ENCODE measurements around the gene MISP. TPM values are rescaled to one million over a fixed set of nuclear protein-coding genes. Genes with fewer than 3 reads are reported as not detected.

MISP gene
- total RNA-seq, 1 donor from 2014 or later: 1.1 TPM

DNA sequence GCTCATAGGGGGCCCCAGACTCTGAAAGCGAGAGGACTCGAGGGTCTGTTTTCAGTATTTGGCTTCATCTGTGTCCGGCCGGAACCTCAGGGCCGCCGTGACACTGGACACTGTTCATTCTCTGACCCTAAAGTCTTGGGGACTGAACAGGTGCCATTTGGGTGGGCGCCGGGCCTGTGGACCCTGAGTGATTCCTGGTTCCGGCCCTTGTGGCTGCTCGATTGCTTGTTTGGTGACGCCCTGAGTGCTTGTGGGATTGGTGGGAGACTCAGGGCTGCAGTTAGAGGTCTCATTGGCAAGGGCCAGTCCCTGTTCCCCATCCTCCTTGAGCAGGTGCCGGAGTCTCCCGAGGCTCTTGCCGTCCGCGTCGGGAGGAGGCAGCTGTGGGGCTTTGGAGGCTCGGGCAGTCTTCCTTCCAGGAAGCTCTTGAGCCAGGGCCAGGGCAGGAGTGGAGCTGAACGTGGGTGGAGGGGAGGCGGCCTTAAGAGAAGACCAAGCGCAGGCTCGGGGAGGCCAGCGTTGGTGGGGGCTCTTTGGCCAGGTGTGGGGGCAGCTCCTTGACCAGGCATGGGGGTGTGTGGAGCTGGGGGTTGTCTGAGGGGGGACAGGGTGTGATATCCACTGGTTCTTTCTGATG, 51.1 kb downstream of the MISP start:
- TF ChIP-seq, protein P1, sequence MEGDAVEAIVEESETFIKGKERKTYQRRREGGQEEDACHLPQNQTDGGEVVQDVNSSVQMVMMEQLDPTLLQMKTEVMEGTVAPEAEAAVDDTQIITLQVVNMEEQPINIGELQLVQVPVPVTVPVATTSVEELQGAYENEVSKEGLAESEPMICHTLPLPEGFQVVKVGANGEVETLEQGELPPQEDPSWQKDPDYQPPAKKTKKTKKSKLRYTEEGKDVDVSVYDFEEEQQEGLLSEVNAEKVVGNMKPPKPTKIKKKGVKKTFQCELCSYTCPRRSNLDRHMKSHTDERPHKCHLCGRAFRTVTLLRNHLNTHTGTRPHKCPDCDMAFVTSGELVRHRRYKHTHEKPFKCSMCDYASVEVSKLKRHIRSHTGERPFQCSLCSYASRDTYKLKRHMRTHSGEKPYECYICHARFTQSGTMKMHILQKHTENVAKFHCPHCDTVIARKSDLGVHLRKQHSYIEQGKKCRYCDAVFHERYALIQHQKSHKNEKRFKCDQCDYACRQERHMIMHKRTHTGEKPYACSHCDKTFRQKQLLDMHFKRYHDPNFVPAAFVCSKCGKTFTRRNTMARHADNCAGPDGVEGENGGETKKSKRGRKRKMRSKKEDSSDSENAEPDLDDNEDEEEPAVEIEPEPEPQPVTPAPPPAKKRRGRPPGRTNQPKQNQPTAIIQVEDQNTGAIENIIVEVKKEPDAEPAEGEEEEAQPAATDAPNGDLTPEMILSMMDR (IDR thresholded peaks at IDR 0.05; ENCODE audit: unreplicated experiment): no peak
- Mint-ChIP-seq H3K4me1 (ENCODE audit: low read depth) (peaks cover 32% of the 10 kb centered on the region), H3K36me3 (ENCODE audit: insufficient read depth) (peaks cover 16% of the 10 kb centered on the region), H3K27me3 (no peaks in the 10 kb centered on the region), H3K9me3 (ENCODE audit: low read depth) (no peaks in the 10 kb centered on the region), H3K4me3 (ENCODE audit: low read depth) (no peak overlapping the region), H3K27ac (peak overlapping the region; percentile 94)
- DNase-seq (ENCODE audit: low spot score, unreplicated experiment): no peak

DNA sequence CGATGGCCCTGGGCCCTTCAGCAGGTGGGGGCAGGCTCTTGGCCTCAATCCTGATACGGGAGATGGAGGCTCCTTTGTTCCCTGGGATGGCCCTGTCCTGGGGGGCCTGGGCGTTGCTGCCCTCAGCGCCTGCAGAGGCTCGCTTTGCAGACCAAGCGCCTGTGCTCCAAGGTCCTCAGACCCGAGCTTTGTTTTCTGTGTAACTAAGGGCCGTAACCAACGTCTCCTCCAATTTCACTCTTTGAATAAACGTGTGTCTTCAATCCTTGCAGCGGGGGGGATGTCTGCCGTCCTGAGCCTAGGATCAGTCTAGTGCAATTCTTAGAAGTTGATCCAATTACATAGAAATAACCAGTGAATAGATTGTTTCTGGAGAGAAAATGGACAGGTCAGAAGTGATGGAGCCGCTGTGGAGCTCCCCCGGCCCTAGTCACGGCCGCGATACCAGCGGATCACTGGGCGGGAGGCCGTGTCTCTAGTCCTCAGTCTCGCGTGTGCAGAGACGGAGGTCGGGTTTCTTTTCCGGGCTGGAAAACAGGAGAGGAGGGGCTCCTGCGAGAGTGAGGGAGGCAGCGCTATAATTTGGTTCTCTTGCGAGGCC, 51.7 kb downstream of the MISP start:
- no peaks in the 10 kb centered on the region for H3K9me3 Mint-ChIP-seq (ENCODE audit: low read depth)
- DNase-seq (ENCODE audit: low spot score, unreplicated experiment): no peak
- peaks cover 35% of the 10 kb centered on the region for H3K4me1 Mint-ChIP-seq (ENCODE audit: low read depth)
- H3K4me3 Mint-ChIP-seq (ENCODE audit: low read depth): peak overlapping the region; percentile 40
- TF ChIP-seq, protein P1 (IDR thresholded peaks at IDR 0.05; ENCODE audit: unreplicated experiment): no peak
- H3K27me3 Mint-ChIP-seq: no peaks in the 10 kb centered on the region
- H3K36me3 Mint-ChIP-seq (ENCODE audit: insufficient read depth): peaks cover 22% of the 10 kb centered on the region
- peak overlapping the region; percentile 94 for H3K27ac Mint-ChIP-seq

DNA sequence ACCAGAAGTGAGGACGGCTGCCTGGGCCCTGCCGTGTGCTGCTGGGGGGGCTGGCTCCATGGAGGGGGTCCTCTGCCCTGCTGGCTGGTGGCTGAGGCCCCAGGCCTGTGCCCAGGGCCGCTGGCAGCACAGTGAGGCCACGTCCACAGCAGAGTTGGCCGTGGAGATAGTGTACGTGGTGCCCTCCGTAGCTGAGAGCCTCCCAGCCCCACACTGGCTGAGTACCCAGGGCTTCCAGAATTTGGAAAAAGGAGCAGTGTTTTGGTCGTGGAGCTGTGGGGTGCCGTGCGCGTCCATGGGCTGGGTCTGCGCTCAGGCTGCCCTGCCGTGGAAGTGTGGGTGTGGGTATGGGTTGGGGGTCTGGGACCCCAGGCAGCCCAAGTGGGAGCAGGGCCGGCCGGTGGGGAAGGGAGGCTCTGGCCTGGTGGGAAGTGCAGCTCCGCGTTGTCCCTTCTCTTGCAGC, 52.2 kb downstream of the MISP start:
- TF ChIP-seq, protein P1 (IDR thresholded peaks at IDR 0.05; ENCODE audit: unreplicated experiment): no peak
- H3K27me3 Mint-ChIP-seq: no peaks in the 10 kb centered on the region
- H3K27ac Mint-ChIP-seq: peak overlapping the region; percentile 74
- H3K9me3 Mint-ChIP-seq (ENCODE audit: low read depth): no peaks in the 10 kb centered on the region
- DNase-seq (ENCODE audit: low spot score, unreplicated experiment): no peak
- H3K36me3 Mint-ChIP-seq (ENCODE audit: insufficient read depth): peaks cover 26% of the 10 kb centered on the region
- H3K4me1 Mint-ChIP-seq (ENCODE audit: low read depth): peaks cover 35% of the 10 kb centered on the region
- H3K4me3 Mint-ChIP-seq (ENCODE audit: low read depth): no peak overlapping the region

DNA sequence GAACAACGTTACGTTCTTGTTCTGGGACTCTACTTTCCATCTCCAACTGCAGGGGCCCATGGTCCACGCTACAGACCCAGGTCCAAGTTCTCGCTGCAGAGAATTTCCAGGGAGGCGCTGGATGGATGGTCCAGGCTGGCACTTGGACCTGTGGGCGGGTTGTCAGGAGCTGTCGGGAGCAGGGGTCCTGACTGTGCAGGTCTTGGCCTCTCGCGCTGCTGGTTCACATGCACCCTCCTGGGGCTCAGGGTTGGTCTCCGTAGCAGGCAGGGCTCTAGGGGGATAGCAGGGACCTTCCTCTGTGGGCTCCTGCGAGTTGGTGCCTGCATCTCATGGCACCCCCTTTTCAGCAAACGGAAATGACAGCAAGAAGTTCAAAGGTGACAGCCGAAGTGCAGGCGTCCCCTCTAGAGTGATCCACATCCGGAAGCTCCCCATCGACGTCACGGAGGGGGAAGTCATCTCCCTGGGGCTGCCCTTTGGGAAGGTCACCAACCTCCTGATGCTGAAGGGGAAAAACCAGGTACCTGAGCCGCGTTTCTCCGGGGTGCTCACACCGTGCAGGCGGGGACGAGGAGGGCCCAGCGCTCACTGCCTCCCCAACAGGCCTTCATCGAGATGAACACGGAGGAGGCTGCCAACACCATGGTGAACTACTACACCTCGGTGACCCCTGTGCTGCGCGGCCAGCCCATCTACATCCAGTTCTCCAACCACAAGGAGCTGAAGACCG, 52.9 kb downstream of the MISP start:
- DNase-seq (ENCODE audit: low spot score, unreplicated experiment): no peak
- peak overlapping the region; percentile 74 for H3K27ac Mint-ChIP-seq
- peaks cover 26% of the 10 kb centered on the region for H3K36me3 Mint-ChIP-seq (ENCODE audit: insufficient read depth)
- H3K4me3 Mint-ChIP-seq (ENCODE audit: low read depth): no peak overlapping the region
- TF ChIP-seq, protein P1 (IDR thresholded peaks at IDR 0.05; ENCODE audit: unreplicated experiment): no peak
- H3K27me3 Mint-ChIP-seq: no peaks in the 10 kb centered on the region
- H3K4me1 Mint-ChIP-seq (ENCODE audit: low read depth): peaks cover 35% of the 10 kb centered on the region
- H3K9me3 Mint-ChIP-seq (ENCODE audit: low read depth): no peaks in the 10 kb centered on the region

DNA sequence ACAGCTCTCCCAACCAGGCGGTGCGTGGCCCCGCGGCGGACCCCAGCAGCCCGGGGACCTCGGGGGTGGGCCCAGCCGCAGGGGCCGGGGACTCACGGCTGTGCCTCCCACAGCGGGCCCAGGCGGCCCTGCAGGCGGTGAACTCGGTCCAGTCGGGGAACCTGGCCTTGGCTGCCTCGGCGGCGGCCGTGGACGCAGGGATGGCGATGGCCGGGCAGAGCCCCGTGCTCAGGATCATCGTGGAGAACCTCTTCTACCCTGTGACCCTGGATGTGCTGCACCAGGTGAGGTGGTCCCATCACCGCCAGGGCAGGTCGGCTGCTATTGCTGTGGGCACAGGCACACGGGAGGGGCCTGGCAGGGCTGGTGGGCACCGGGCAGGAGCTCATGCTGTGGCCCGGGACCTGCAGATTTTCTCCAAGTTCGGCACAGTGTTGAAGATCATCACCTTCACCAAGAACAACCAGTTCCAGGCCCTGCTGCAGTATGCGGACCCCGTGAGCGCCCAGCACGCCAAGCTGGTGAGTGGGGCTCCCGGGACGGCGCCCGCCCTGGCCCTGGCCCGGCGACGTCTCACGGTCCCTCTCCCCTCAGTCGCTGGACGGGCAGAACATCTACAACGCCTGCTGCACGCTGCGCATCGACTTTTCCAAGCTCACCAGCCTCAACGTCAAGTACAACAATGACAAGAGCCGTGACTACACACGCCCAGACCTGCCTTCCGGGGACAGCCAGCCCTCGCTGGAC, 53.7 kb downstream of the MISP start:
- H3K27me3 Mint-ChIP-seq: no peaks in the 10 kb centered on the region
- peaks cover 28% of the 10 kb centered on the region for H3K4me1 Mint-ChIP-seq (ENCODE audit: low read depth)
- no peak for DNase-seq (ENCODE audit: low spot score, unreplicated experiment)
- TF ChIP-seq, protein P1 (IDR thresholded peaks at IDR 0.05; ENCODE audit: unreplicated experiment): no peak
- H3K4me3 Mint-ChIP-seq (ENCODE audit: low read depth): no peak overlapping the region
- no peak overlapping the region for H3K27ac Mint-ChIP-seq
- H3K9me3 Mint-ChIP-seq (ENCODE audit: low read depth): no peaks in the 10 kb centered on the region
- H3K36me3 Mint-ChIP-seq (ENCODE audit: insufficient read depth): peaks cover 24% of the 10 kb centered on the region
